ENCODE data around the gene SRPK1.

- TF ChIP-seq CTCF (IDR thresholded peaks at IDR 0.05; ENCODE audit: low read depth, low read length, poor library complexity, severe bottlenecking) (no peak), EZH2phosphoT487 (IDR thresholded peaks at IDR 0.05; ENCODE audit: borderline replicate concordance, low read length) (no peak)
Measured at GRCh38 chr6:35955071-35955470, 34.2 kb upstream of the SRPK1 start.

All from DOHH2 (cell line).